Forelimb muscle (tissue), 1 donor: ENCODE results near the gene ACER2. TPM values are rescaled to one million over a fixed set of nuclear protein-coding genes. Genes with fewer than 3 reads are reported as not detected.

Source experiments
- DNase-seq: peaks from one replicate; pipeline ENCODE4 v3.0.0-alpha.2; 2013; ENCODE audit warnings: low read depth
- polyA plus RNA-seq: library from polyadenylated mRNA; unstranded; fragments of 120-200 nt; gene quantifications from one replicate; pipeline ENCODE4 v1.2.1, GENCODE V29; 2013; ENCODE audit not compliant: insufficient read length

ACER2 gene
- polyA plus RNA-seq, 1 donor = 0.99 TPM

DNA sequence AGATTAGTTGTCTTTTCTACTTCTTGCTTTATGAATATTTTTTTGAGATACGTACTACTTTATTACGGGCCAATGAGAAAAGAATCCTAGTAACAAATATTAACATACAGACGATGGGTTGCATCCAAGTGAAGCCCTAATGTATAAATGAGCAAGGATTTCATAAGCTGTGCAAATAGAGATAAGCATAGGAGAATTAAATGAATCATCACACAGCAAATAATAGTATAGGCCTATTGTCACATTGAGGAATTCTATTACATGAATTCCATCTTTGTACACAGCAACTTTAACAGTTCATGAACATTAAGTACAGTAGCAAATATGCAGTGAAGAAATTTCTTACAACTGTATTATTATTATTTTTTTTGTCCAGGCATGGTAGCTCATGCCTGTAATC lies 78.0 kb downstream of the ACER2 start:
- no peak for DNase-seq

DNA sequence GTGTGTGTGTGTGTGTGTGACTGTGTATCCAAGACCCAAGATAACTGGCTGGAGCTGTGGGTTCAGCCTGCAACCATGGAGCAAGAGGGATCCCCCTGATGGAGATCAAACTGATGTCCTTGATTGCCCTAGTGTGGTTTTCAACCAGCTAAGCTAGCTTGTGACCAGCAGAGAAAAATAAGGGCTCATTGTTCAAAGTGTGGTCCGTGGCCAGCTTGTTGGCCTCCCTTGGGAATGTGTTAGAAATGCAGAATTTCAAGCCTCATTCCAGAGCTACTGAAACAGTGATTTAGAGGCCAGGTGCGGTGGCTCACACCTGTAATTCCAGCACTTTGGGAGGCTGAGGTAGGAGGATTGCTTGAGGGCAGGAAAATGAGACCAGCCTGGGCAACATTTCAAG lies 79.9 kb downstream of the ACER2 start:
- no peak for DNase-seq

GRCh38 chr9:19490269-19490668 lies 81.5 kb downstream of the ACER2 start:
- no peak for DNase-seq

- no peak for DNase-seq
These were observed 82.0 kb downstream of the ACER2 start for GRCh38 chr9:19490828-19491227.

DNA sequence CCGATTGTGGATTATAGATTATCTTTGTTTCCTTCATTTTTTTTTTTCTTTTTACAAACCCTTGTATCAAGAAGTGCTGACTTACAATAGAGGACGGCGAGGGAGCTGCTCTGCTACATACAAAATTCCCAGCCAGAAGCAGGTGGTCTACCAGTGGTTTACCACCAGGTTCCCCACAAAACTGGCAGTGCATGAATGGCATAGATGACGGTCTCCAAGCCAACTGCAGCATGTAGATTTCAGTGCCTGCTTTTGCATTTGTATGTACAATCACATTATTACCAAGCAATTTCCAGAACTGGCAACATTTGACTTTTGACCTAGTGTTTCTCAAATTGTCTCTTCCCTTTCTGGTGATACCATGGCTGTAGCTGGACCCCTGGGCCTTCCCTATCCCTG lies 84.0 kb downstream of the ACER2 start:
- no peak for DNase-seq

- DNase-seq = peak; percentile 40
These were observed 84.5 kb downstream of the ACER2 start for GRCh38 chr9:19493174-19493811.

DNA sequence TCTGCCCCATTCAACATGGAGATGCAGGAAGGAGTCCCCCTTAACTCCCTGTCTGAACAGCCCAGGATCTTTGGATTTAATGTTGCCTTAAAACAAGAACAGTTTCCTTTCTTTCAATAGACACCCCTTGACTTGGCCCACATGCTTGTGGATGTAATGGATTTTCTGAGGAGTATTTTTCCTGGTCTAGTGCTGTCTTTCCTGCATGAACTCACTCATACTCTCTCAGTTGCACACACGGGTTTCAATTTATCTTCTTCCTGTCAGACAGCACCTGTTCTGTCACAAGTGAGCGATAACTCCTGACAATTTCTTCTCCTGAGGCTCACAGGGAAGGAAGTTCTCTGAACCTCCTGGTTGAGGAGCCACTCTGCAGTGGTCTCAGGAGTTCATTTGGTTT lies 85.1 kb downstream of the ACER2 start:
- no peak for DNase-seq

- DNase-seq = no peak
These were observed 86.6 kb downstream of the ACER2 start for GRCh38 chr9:19495186-19496028.

- DNase-seq = no peak
These were observed 87.7 kb downstream of the ACER2 start for GRCh38 chr9:19496321-19497050.

DNA sequence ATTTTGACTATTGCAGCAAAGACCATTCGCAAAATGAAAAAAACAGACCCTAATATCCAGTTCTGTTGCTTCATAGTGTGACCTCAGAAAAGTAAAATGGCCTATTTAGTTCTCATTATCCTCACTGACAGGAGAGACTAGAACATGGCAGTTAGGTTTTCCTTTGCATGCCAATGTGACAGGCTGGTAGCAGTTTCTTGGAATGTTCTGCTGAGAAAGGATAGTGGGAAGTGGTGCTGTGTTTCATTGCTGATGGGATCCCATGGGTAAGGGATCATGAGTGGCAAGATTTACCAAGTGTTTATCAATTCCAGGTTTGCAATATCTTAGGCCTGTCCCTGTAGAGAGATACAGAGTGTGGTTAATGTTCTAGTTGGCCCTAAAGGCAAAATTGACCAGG lies 88.5 kb downstream of the ACER2 start:
- DNase-seq = no peak

- no peak for DNase-seq
These were observed 89.2 kb downstream of the ACER2 start for GRCh38 chr9:19498015-19498414.

Other genes starting within 250 kb of the ACER2 start
- gene DENND4C, start 178.3 kb upstream of the ACER2 start, polyA plus RNA-seq = 23.8 TPM
- gene RPS6, start 28.8 kb upstream of the ACER2 start, polyA plus RNA-seq = 3,746 TPM